Lower leg skin (tissue), 3 donors: ENCODE measurements around the gene THSD4.

Experiments
- POLR2A ChIP-seq, 2 donors: fragments of 450-650 bp; IDR thresholded peaks; one replicate each; pipeline ENCODE4 v1.6.1; 2016 to 2017; ENCODE audit warnings: antibody characterized with exemption in 2 of 2, mild to moderate bottlenecking in 1 of 2, moderate library complexity in 1 of 2
- TF ChIP-seq, protein P1 (sequence below), 3 donors: fragments of 450-650 bp; IDR thresholded peaks; one replicate each; pipeline ENCODE4 v1.5.1; 2016; ENCODE audit warnings: antibody characterized with exemption in 3 of 3, mild to moderate bottlenecking in 3 of 3, moderate library complexity in 2 of 3

- TF ChIP-seq, protein P1, sequence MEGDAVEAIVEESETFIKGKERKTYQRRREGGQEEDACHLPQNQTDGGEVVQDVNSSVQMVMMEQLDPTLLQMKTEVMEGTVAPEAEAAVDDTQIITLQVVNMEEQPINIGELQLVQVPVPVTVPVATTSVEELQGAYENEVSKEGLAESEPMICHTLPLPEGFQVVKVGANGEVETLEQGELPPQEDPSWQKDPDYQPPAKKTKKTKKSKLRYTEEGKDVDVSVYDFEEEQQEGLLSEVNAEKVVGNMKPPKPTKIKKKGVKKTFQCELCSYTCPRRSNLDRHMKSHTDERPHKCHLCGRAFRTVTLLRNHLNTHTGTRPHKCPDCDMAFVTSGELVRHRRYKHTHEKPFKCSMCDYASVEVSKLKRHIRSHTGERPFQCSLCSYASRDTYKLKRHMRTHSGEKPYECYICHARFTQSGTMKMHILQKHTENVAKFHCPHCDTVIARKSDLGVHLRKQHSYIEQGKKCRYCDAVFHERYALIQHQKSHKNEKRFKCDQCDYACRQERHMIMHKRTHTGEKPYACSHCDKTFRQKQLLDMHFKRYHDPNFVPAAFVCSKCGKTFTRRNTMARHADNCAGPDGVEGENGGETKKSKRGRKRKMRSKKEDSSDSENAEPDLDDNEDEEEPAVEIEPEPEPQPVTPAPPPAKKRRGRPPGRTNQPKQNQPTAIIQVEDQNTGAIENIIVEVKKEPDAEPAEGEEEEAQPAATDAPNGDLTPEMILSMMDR (IDR thresholded peaks at IDR 0.05) = no peak
- TF ChIP-seq POLR2A (IDR thresholded peaks at IDR 0.05) = no peak
Observed at GRCh38 chr15:71313806-71314205, 198.5 kb downstream of the THSD4 start.
